Breast epithelium (tissue), 4 donors: ENCODE measurements around the gene TMEM232. TPM values are rescaled to one million over a fixed set of nuclear protein-coding genes. Genes with fewer than 3 reads are reported as not detected.

Source experiments
- DNase-seq, 2 donors: peaks; one replicate each; pipeline ENCODE4 v3.0.0-alpha.2; 2019; ENCODE audit warnings: low spot score in 2 of 2
- H3K27ac ChIP-seq, 2 donors: fragments of 200-600 bp; sonication (generic) in 1 of 2; one replicate each; pipeline ENCODE4 v1.5.1; 2016 to 2019; ENCODE audit warnings: mild to moderate bottlenecking in 1 of 2
- H3K27me3 ChIP-seq, 2 donors: fragments of 200-600 bp; sonication (generic) in 1 of 2; one replicate each; pipeline versions ENCODE4 v1.5.1 to v1.6.0; 2017 to 2019; ENCODE audit warnings: control low read depth in 1 of 2, mild to moderate bottlenecking in 1 of 2
- H3K36me3 ChIP-seq: fragments of 200-600 bp; one replicate; pipeline ENCODE4 v1.5.1; 2019
- H3K4me1 ChIP-seq, 2 donors: fragments of 200-600 bp; sonication (generic); one replicate each; pipeline ENCODE4 v1.5.1; 2016 to 2019; ENCODE audit warnings: control low read depth in 1 of 2
- H3K4me3 ChIP-seq, 3 donors: fragments of 200-600 bp; sonication (generic); 1 replicate in 2 of 3; 2 replicates in 1 of 3; pipeline ENCODE4 v1.5.1; 2016 to 2019; ENCODE audit warnings: mild to moderate bottlenecking in 3 of 3, moderate library complexity in 2 of 3
- H3K9me3 ChIP-seq, 2 donors: fragments of 200-600 bp; sonication (generic) in 1 of 2; one replicate each; pipeline ENCODE4 v1.5.1; 2016 to 2019; ENCODE audit warnings: control low read depth in 1 of 2
- CTCF ChIP-seq, 3 donors: fragments of 450-650 bp; IDR thresholded peaks; one replicate each; pipeline ENCODE4 v1.5.1; 2016 to 2017; ENCODE audit warnings: antibody characterized with exemption in 3 of 3, mild to moderate bottlenecking in 3 of 3, moderate library complexity in 3 of 3
- POLR2A ChIP-seq: fragments of 450-650 bp; IDR thresholded peaks from one replicate; pipeline ENCODE4 v1.6.1; 2016; ENCODE audit warnings: antibody characterized with exemption, mild to moderate bottlenecking, moderate library complexity
- POLR2AphosphoS5 ChIP-seq, 3 donors: sonication (generic); formaldehyde crosslinking; IDR thresholded peaks; one replicate each; pipeline ENCODE4 v1.6.1; 2017; ENCODE audit warnings: antibody characterized with exemption in 3 of 3
- intact Hi-C: fragments of 100-400 bp; cut with DNase I; formaldehyde crosslinking; loops from one replicate; pipeline ENCODE4 v1.15.1; 2023; ENCODE audit warnings: low total_unique reads
- total RNA-seq, 3 donors: library from RNA; depleted of rRNA; stranded (reverse); fragments of >200 nt; gene quantifications; one replicate each; pipeline ENCODE4 v1.1.0, GENCODE V29; 2016

Gene TMEM232
- total RNA-seq, 3 donors from 2014 or later = 2.0 to 6.4 (median 4.6) TPM

- no peak for DNase-seq
- Histone ChIP-seq H3K4me1 (no peaks in the 10 kb centered on the region), H3K4me3 (no peak overlapping the region), H3K27ac (no peak overlapping the region), H3K9me3 (no peaks in the 10 kb centered on the region), H3K27me3 (no peaks in the 10 kb centered on the region), H3K36me3 (no peaks in the 10 kb centered on the region)
- TF ChIP-seq CTCF (IDR thresholded peaks at IDR 0.05) (no peak), POLR2A (no peak), POLR2AphosphoS5 (IDR thresholded peaks at IDR 0.05) (no peak)
- intact Hi-C loops = no loop called here
Measured at GRCh38 chr5:110414360-110414759, 312.1 kb downstream of the TMEM232 start.

GRCh38 chr5:110413856-110414255 lies 312.6 kb downstream of the TMEM232 start:
- H3K9me3 ChIP-seq = no peaks in the 10 kb centered on the region
- H3K36me3 ChIP-seq = no peaks in the 10 kb centered on the region
- H3K4me3 ChIP-seq = no peak overlapping the region
- TF ChIP-seq CTCF (IDR thresholded peaks at IDR 0.05) = no peak
- no peak for TF ChIP-seq POLR2AphosphoS5 (IDR thresholded peaks at IDR 0.05)
- no peak for TF ChIP-seq POLR2A
- H3K27me3 ChIP-seq = no peaks in the 10 kb centered on the region
- no peaks in the 10 kb centered on the region for H3K4me1 ChIP-seq
- H3K27ac ChIP-seq = no peak overlapping the region
- no peak for DNase-seq
- intact Hi-C loops = no loop called here

GRCh38 chr5:110409571-110409970 lies 316.9 kb downstream of the TMEM232 start:
- Histone ChIP-seq H3K27ac (no peak overlapping the region), H3K27me3 (no peaks in the 10 kb centered on the region), H3K4me1 (no peaks in the 10 kb centered on the region), H3K36me3 (no peaks in the 10 kb centered on the region), H3K9me3 (no peaks in the 10 kb centered on the region), H3K4me3 (no peak overlapping the region)
- TF ChIP-seq POLR2A (no peak), POLR2AphosphoS5 (IDR thresholded peaks at IDR 0.05) (no peak), CTCF (IDR thresholded peaks at IDR 0.05) (no peak)
- intact Hi-C loops = no loop called here
- DNase-seq = no peak

GRCh38 chr5:110402562-110402961 lies 323.9 kb downstream of the TMEM232 start:
- peaks cover 3% of the 10 kb centered on the region for H3K36me3 ChIP-seq
- H3K4me3 ChIP-seq = no peak overlapping the region
- intact Hi-C loops = no loop called here
- H3K27me3 ChIP-seq = no peaks in the 10 kb centered on the region
- no peak for DNase-seq
- no peak overlapping the region for H3K27ac ChIP-seq
- no peaks in the 10 kb centered on the region for H3K9me3 ChIP-seq
- no peak for TF ChIP-seq POLR2A
- no peak for TF ChIP-seq CTCF (IDR thresholded peaks at IDR 0.05)
- TF ChIP-seq POLR2AphosphoS5 (IDR thresholded peaks at IDR 0.05) = no peak
- H3K4me1 ChIP-seq = no peaks in the 10 kb centered on the region

GRCh38 chr5:110401881-110402280 lies 324.6 kb downstream of the TMEM232 start:
- peaks cover 3% of the 10 kb centered on the region for H3K36me3 ChIP-seq
- no peak overlapping the region for H3K27ac ChIP-seq
- no peak for TF ChIP-seq CTCF (IDR thresholded peaks at IDR 0.05)
- TF ChIP-seq POLR2AphosphoS5 (IDR thresholded peaks at IDR 0.05) = no peak
- TF ChIP-seq POLR2A = no peak
- no peaks in the 10 kb centered on the region for H3K27me3 ChIP-seq
- intact Hi-C loops = no loop called here
- no peak for DNase-seq
- no peaks in the 10 kb centered on the region for H3K4me1 ChIP-seq
- H3K9me3 ChIP-seq = no peaks in the 10 kb centered on the region
- H3K4me3 ChIP-seq = no peak overlapping the region
